ENCODE data around the gene ACTR5. TPM values are rescaled to one million over a fixed set of nuclear protein-coding genes. Genes with fewer than 3 reads are reported as not detected.

ACTR5 gene
- total and polyA plus RNA-seq, 2 of the 13 experiments (the other 11 are each of a cell fraction or from before 2014, with no cell fraction given): 19.5 to 20.5 TPM

- TF ChIP-seq, protein P1, sequence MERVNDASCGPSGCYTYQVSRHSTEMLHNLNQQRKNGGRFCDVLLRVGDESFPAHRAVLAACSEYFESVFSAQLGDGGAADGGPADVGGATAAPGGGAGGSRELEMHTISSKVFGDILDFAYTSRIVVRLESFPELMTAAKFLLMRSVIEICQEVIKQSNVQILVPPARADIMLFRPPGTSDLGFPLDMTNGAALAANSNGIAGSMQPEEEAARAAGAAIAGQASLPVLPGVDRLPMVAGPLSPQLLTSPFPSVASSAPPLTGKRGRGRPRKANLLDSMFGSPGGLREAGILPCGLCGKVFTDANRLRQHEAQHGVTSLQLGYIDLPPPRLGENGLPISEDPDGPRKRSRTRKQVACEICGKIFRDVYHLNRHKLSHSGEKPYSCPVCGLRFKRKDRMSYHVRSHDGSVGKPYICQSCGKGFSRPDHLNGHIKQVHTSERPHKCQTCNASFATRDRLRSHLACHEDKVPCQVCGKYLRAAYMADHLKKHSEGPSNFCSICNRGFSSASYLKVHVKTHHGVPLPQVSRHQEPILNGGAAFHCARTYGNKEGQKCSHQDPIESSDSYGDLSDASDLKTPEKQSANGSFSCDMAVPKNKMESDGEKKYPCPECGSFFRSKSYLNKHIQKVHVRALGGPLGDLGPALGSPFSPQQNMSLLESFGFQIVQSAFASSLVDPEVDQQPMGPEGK (CRISPR knock-in tag; IDR thresholded peaks at IDR 0.05): peak; percentile 63; the same call in 1 of the 2 replicates
- TF ChIP-seq, protein P2, sequence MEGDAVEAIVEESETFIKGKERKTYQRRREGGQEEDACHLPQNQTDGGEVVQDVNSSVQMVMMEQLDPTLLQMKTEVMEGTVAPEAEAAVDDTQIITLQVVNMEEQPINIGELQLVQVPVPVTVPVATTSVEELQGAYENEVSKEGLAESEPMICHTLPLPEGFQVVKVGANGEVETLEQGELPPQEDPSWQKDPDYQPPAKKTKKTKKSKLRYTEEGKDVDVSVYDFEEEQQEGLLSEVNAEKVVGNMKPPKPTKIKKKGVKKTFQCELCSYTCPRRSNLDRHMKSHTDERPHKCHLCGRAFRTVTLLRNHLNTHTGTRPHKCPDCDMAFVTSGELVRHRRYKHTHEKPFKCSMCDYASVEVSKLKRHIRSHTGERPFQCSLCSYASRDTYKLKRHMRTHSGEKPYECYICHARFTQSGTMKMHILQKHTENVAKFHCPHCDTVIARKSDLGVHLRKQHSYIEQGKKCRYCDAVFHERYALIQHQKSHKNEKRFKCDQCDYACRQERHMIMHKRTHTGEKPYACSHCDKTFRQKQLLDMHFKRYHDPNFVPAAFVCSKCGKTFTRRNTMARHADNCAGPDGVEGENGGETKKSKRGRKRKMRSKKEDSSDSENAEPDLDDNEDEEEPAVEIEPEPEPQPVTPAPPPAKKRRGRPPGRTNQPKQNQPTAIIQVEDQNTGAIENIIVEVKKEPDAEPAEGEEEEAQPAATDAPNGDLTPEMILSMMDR (CRISPR knock-in tag; IDR thresholded peaks at IDR 0.05): peak; percentile 8; the same call in 1 of the 2 replicates
- no peak for TF ChIP-seq ZNF331 (CRISPR knock-in tag; IDR thresholded peaks at IDR 0.05)
- TF ChIP-seq ZBTB25 (CRISPR knock-in tag; IDR thresholded peaks at IDR 0.05): no peak
- TF ChIP-seq, protein P3, sequence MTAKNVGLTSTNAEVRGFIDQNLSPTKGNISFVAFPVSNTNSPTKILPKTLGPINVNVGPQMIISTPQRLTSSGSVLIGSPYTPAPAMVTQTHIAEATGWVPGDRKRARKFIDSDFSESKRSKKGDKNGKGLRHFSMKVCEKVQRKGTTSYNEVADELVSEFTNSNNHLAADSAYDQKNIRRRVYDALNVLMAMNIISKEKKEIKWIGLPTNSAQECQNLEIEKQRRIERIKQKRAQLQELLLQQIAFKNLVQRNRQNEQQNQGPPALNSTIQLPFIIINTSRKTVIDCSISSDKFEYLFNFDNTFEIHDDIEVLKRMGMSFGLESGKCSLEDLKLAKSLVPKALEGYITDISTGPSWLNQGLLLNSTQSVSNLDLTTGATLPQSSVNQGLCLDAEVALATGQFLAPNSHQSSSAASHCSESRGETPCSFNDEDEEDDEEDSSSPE (CRISPR knock-in tag; IDR thresholded peaks at IDR 0.05): 0 out of 2 replicates have a peak, but pooled peaks have one; percentile 18
- no peak for TF ChIP-seq ZNF550 (CRISPR knock-in tag; IDR thresholded peaks at IDR 0.05; ENCODE audit: borderline replicate concordance)
- TF ChIP-seq SOX5 (CRISPR knock-in tag; IDR thresholded peaks at IDR 0.05; ENCODE audit: borderline replicate concordance): no peak
- peak; percentile 27; the same call in 1 of the 2 replicates for TF ChIP-seq KDM5B (CRISPR knock-in tag; IDR thresholded peaks at IDR 0.05; ENCODE audit: borderline replicate concordance)
- no peak for TF ChIP-seq EEA1 (CRISPR knock-in tag; IDR thresholded peaks at IDR 0.05; ENCODE audit: borderline replicate concordance)
- no peak for TF ChIP-seq ZNF512 (CRISPR knock-in tag; IDR thresholded peaks at IDR 0.05)
- TF ChIP-seq HNF1A (IDR thresholded peaks at IDR 0.05; ENCODE audit: low read depth): no peak
- peak; percentile 13; the same call in 1 of the 2 replicates for TF ChIP-seq HNF1A (CRISPR knock-in tag; IDR thresholded peaks at IDR 0.05; ENCODE audit: borderline replicate concordance)
Observed at GRCh38 chr20:38805958-38806854, 57.9 kb downstream of the ACTR5 start (continued).
